GM23338 (cell line): Measurements from ENCODE around the gene NOP9.

Source experiments
- CREB1 ChIP-seq: fragments of 250-450 bp; sonication (Bioruptor Pico); IDR thresholded peaks from 2 replicates; pipeline ENCODE4 v1.5.0; 2020; ENCODE audit warnings: low read depth, mild to moderate bottlenecking, moderate library complexity
- EZH2 ChIP-seq: fragments of 200-600 bp; sonication (generic); IDR thresholded peaks from one replicate; pipeline ENCODE4 v1.8.0; 2017; ENCODE audit warnings: antibody characterized with exemption, mild to moderate bottlenecking, low read depth; ENCODE audit not compliant: unreplicated experiment
- EZH2phosphoT487 ChIP-seq: fragments of 200-600 bp; sonication (generic); IDR thresholded peaks from one replicate; pipeline ENCODE4 v1.8.1; 2018; ENCODE audit warnings: antibody characterized with exemption; ENCODE audit not compliant: unreplicated experiment
- JUNB ChIP-seq: IDR thresholded peaks from one replicate; pipeline ENCODE4 v1.6.1; 2016; ENCODE audit warnings: antibody characterized with exemption; ENCODE audit not compliant: unreplicated experiment
- POLR2AphosphoS5 ChIP-seq: IDR thresholded peaks from 2 replicates; pipeline ENCODE4 v1.6.1; 2016; ENCODE audit warnings: antibody characterized with exemption, low read depth
- TF ChIP-seq, protein P1 (sequence below), 2 experiments: fragments of 200-600 bp in 1 of 2; sonication (generic) in 1 of 2; conservative IDR thresholded peaks; 2 replicates each; pipeline versions ENCODE4 v1.5.1 to v1.6.1; 2016 to 2017; ENCODE audit warnings: antibody characterized with exemption in 2 of 2, low read depth in 2 of 2, mild to moderate bottlenecking in 2 of 2, moderate library complexity in 1 of 2
- TF ChIP-seq, protein P2 (sequence below): IDR thresholded peaks from one replicate; pipeline ENCODE4 v1.6.1; 2018; ENCODE audit warnings: antibody characterized with exemption; ENCODE audit not compliant: unreplicated experiment
- TF ChIP-seq, protein P3 (sequence below): IDR thresholded peaks from 2 replicates; pipeline ENCODE4 v1.6.1; 2016; ENCODE audit warnings: antibody characterized with exemption

DNA sequence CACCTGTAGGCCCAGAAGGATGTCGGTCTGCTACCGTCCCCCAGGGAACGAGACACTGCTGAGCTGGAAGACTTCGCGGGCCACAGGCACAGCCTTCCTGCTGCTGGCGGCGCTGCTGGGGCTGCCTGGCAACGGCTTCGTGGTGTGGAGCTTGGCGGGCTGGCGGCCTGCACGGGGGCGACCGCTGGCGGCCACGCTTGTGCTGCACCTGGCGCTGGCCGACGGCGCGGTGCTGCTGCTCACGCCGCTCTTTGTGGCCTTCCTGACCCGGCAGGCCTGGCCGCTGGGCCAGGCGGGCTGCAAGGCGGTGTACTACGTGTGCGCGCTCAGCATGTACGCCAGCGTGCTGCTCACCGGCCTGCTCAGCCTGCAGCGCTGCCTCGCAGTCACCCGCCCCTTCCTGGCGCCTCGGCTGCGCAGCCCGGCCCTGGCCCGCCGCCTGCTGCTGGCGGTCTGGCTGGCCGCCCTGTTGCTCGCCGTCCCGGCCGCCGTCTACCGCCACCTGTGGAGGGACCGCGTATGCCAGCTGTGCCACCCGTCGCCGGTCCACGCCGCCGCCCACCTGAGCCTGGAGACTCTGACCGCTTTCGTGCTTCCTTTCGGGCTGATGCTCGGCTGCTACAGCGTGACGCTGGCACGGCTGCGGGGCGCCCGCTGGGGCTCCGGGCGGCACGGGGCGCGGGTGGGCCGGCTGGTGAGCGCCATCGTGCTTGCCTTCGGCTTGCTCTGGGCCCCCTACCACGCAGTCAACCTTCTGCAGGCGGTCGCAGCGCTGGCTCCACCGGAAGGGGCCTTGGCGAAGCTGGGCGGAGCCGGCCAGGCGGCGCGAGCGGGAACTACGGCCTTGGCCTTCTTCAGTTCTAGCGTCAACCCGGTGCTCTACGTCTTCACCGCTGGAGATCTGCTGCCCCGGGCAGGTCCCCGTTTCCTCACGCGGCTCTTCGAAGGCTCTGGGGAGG lies 11.3 kb downstream of the NOP9 start, which contains the start of gene LTB4R:
- TF ChIP-seq, protein P1, sequence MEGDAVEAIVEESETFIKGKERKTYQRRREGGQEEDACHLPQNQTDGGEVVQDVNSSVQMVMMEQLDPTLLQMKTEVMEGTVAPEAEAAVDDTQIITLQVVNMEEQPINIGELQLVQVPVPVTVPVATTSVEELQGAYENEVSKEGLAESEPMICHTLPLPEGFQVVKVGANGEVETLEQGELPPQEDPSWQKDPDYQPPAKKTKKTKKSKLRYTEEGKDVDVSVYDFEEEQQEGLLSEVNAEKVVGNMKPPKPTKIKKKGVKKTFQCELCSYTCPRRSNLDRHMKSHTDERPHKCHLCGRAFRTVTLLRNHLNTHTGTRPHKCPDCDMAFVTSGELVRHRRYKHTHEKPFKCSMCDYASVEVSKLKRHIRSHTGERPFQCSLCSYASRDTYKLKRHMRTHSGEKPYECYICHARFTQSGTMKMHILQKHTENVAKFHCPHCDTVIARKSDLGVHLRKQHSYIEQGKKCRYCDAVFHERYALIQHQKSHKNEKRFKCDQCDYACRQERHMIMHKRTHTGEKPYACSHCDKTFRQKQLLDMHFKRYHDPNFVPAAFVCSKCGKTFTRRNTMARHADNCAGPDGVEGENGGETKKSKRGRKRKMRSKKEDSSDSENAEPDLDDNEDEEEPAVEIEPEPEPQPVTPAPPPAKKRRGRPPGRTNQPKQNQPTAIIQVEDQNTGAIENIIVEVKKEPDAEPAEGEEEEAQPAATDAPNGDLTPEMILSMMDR (conservative IDR thresholded peaks at IDR 0.05; ENCODE audit: low read depth in 2 of 2) = peak in 1 of 2 experiments; percentile 42; a peak in 1 of 4 replicates
- TF ChIP-seq POLR2AphosphoS5 (no peak), EZH2 (no peak), JUNB (no peak), CREB1 (no peak), EZH2phosphoT487 (no peak)
- TF ChIP-seq, protein P2, sequence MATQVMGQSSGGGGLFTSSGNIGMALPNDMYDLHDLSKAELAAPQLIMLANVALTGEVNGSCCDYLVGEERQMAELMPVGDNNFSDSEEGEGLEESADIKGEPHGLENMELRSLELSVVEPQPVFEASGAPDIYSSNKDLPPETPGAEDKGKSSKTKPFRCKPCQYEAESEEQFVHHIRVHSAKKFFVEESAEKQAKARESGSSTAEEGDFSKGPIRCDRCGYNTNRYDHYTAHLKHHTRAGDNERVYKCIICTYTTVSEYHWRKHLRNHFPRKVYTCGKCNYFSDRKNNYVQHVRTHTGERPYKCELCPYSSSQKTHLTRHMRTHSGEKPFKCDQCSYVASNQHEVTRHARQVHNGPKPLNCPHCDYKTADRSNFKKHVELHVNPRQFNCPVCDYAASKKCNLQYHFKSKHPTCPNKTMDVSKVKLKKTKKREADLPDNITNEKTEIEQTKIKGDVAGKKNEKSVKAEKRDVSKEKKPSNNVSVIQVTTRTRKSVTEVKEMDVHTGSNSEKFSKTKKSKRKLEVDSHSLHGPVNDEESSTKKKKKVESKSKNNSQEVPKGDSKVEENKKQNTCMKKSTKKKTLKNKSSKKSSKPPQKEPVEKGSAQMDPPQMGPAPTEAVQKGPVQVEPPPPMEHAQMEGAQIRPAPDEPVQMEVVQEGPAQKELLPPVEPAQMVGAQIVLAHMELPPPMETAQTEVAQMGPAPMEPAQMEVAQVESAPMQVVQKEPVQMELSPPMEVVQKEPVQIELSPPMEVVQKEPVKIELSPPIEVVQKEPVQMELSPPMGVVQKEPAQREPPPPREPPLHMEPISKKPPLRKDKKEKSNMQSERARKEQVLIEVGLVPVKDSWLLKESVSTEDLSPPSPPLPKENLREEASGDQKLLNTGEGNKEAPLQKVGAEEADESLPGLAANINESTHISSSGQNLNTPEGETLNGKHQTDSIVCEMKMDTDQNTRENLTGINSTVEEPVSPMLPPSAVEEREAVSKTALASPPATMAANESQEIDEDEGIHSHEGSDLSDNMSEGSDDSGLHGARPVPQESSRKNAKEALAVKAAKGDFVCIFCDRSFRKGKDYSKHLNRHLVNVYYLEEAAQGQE = no peak
- TF ChIP-seq, protein P3, sequence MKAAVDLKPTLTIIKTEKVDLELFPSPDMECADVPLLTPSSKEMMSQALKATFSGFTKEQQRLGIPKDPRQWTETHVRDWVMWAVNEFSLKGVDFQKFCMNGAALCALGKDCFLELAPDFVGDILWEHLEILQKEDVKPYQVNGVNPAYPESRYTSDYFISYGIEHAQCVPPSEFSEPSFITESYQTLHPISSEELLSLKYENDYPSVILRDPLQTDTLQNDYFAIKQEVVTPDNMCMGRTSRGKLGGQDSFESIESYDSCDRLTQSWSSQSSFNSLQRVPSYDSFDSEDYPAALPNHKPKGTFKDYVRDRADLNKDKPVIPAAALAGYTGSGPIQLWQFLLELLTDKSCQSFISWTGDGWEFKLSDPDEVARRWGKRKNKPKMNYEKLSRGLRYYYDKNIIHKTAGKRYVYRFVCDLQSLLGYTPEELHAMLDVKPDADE = no peak
